ENCODE measurements around the gene DMAC2.
"Not testable (repeated sequence)": the region's sequence is repeated elsewhere in the genome, so short reads cannot be mapped to it uniquely, and the experiment has no call there.

The DMAC2 gene

GRCh38 chr19:41416194-41416674 is 23.5 kb downstream of the DMAC2 start:
- peaks cover 8% of the 10 kb centered on the region for H3K36me3 Mint-ChIP-seq
- no peak overlapping the region for H3K4me3 Mint-ChIP-seq
- no peak overlapping the region for H3K27ac Mint-ChIP-seq
- no peaks in the 10 kb centered on the region for H3K27me3 Mint-ChIP-seq
- H3K4me1 Mint-ChIP-seq, result no peaks in the 10 kb centered on the region
- H3K9me3 Mint-ChIP-seq, result no peaks in the 10 kb centered on the region

GRCh38 chr19:41415154-41415571 is 24.5 kb downstream of the DMAC2 start:
- H3K9me3 Mint-ChIP-seq, result no peaks in the 10 kb centered on the region
- peaks cover 7% of the 10 kb centered on the region for H3K36me3 Mint-ChIP-seq
- no peaks in the 10 kb centered on the region for H3K27me3 Mint-ChIP-seq
- H3K4me3 Mint-ChIP-seq, result no peak overlapping the region
- peaks cover 1% of the 10 kb centered on the region for H3K4me1 Mint-ChIP-seq
- H3K27ac Mint-ChIP-seq, result no peak overlapping the region

GRCh38 chr19:41414461-41414860 is 25.3 kb downstream of the DMAC2 start:
- Mint-ChIP-seq H3K9me3 (no peaks in the 10 kb centered on the region), H3K27me3 (no peaks in the 10 kb centered on the region), H3K4me1 (peaks cover 6% of the 10 kb centered on the region), H3K36me3 (peaks cover 7% of the 10 kb centered on the region), H3K4me3 (no peak overlapping the region), H3K27ac (no peak overlapping the region)

GRCh38 chr19:41413947-41414346 is 25.8 kb downstream of the DMAC2 start:
- Mint-ChIP-seq H3K4me1 (peaks cover 11% of the 10 kb centered on the region), H3K9me3 (no peaks in the 10 kb centered on the region), H3K4me3 (no peak overlapping the region), H3K36me3 (peaks cover 3% of the 10 kb centered on the region), H3K27me3 (no peaks in the 10 kb centered on the region), H3K27ac (no peak overlapping the region)

- H3K4me3 Mint-ChIP-seq, result no peak overlapping the region
- H3K27me3 Mint-ChIP-seq, result no peaks in the 10 kb centered on the region
- peaks cover under 1% of the 10 kb centered on the region for H3K36me3 Mint-ChIP-seq
- peaks cover 13% of the 10 kb centered on the region for H3K4me1 Mint-ChIP-seq
- H3K27ac Mint-ChIP-seq, result no peak overlapping the region
- no peaks in the 10 kb centered on the region for H3K9me3 Mint-ChIP-seq
Observed at GRCh38 chr19:41412953-41413352, 26.8 kb downstream of the DMAC2 start.

- Mint-ChIP-seq H3K4me1 (peaks cover 13% of the 10 kb centered on the region), H3K27ac (no peak overlapping the region), H3K36me3 (no peaks in the 10 kb centered on the region), H3K9me3 (no peaks in the 10 kb centered on the region), H3K27me3 (no peaks in the 10 kb centered on the region), H3K4me3 (no peak overlapping the region)
Observed at GRCh38 chr19:41411968-41412265, 27.8 kb downstream of the DMAC2 start.

GRCh38 chr19:41411100-41411967 is 28.4 kb downstream of the DMAC2 start:
- Mint-ChIP-seq H3K4me1 (peaks cover 13% of the 10 kb centered on the region), H3K9me3 (no peaks in the 10 kb centered on the region), H3K27ac (no peak overlapping the region), H3K27me3 (no peaks in the 10 kb centered on the region), H3K36me3 (no peaks in the 10 kb centered on the region), H3K4me3 (no peak overlapping the region)

- no peaks in the 10 kb centered on the region for H3K36me3 Mint-ChIP-seq
- H3K27me3 Mint-ChIP-seq, result no peaks in the 10 kb centered on the region
- no peak overlapping the region for H3K4me3 Mint-ChIP-seq
- no peak overlapping the region for H3K27ac Mint-ChIP-seq
- H3K4me1 Mint-ChIP-seq, result peaks cover 13% of the 10 kb centered on the region
- H3K9me3 Mint-ChIP-seq, result no peaks in the 10 kb centered on the region
Observed at GRCh38 chr19:41410336-41411054, 29.2 kb downstream of the DMAC2 start.

GRCh38 chr19:41409288-41409687 is 30.4 kb downstream of the DMAC2 start:
- no peak overlapping the region for H3K27ac Mint-ChIP-seq
- peaks cover 13% of the 10 kb centered on the region for H3K4me1 Mint-ChIP-seq
- no peaks in the 10 kb centered on the region for H3K9me3 Mint-ChIP-seq
- no peaks in the 10 kb centered on the region for H3K27me3 Mint-ChIP-seq
- H3K36me3 Mint-ChIP-seq, result no peaks in the 10 kb centered on the region
- no peak overlapping the region for H3K4me3 Mint-ChIP-seq

- not testable (repeated sequence) for H3K36me3 Mint-ChIP-seq, H3K27ac Mint-ChIP-seq, H3K9me3 Mint-ChIP-seq, H3K27me3 Mint-ChIP-seq, H3K4me3 Mint-ChIP-seq
- peaks cover 13% of the 10 kb centered on the region for H3K4me1 Mint-ChIP-seq
Observed at GRCh38 chr19:41408846-41409245, 30.9 kb downstream of the DMAC2 start.

- H3K27me3 Mint-ChIP-seq, result no peaks in the 10 kb centered on the region
- no peaks in the 10 kb centered on the region for H3K9me3 Mint-ChIP-seq
- H3K4me3 Mint-ChIP-seq, result no peak overlapping the region
- H3K27ac Mint-ChIP-seq, result no peak overlapping the region
- no peaks in the 10 kb centered on the region for H3K36me3 Mint-ChIP-seq
- H3K4me1 Mint-ChIP-seq, result peaks cover 16% of the 10 kb centered on the region
Observed at GRCh38 chr19:41408256-41408655, 31.5 kb downstream of the DMAC2 start.

GRCh38 chr19:41407271-41407670 is 32.4 kb downstream of the DMAC2 start:
- Mint-ChIP-seq H3K4me1 (peaks cover 16% of the 10 kb centered on the region), H3K9me3 (no peaks in the 10 kb centered on the region), H3K4me3 (no peak overlapping the region), H3K36me3 (no peaks in the 10 kb centered on the region), H3K27me3 (no peaks in the 10 kb centered on the region), H3K27ac (no peak overlapping the region)

- Mint-ChIP-seq H3K9me3 (no peaks in the 10 kb centered on the region), H3K27ac (no peak overlapping the region), H3K4me3 (no peak overlapping the region), H3K36me3 (peaks cover 1% of the 10 kb centered on the region), H3K27me3 (no peaks in the 10 kb centered on the region), H3K4me1 (peaks cover 27% of the 10 kb centered on the region)
Observed at GRCh38 chr19:41405776-41406175, 33.9 kb downstream of the DMAC2 start.

GRCh38 chr19:41403181-41403970 is 36.3 kb downstream of the DMAC2 start:
- Mint-ChIP-seq H3K4me3 (no peak overlapping the region), H3K27me3 (no peaks in the 10 kb centered on the region), H3K36me3 (peaks cover 1% of the 10 kb centered on the region), H3K4me1 (peaks cover 28% of the 10 kb centered on the region), H3K9me3 (no peaks in the 10 kb centered on the region), H3K27ac (no peak overlapping the region)

GRCh38 chr19:41402010-41402409 is 37.7 kb downstream of the DMAC2 start:
- Mint-ChIP-seq H3K4me3 (no peak overlapping the region), H3K36me3 (peaks cover 1% of the 10 kb centered on the region), H3K27ac (no peak overlapping the region), H3K9me3 (no peaks in the 10 kb centered on the region), H3K27me3 (no peaks in the 10 kb centered on the region), H3K4me1 (peaks cover 35% of the 10 kb centered on the region)

- Mint-ChIP-seq H3K27ac (no peak overlapping the region), H3K36me3 (peaks cover 1% of the 10 kb centered on the region), H3K9me3 (no peaks in the 10 kb centered on the region), H3K4me3 (no peak overlapping the region), H3K27me3 (no peaks in the 10 kb centered on the region), H3K4me1 (peaks cover 37% of the 10 kb centered on the region)
Observed at GRCh38 chr19:41401483-41401882, 38.2 kb downstream of the DMAC2 start.
